Raji (cell line): ENCODE data around the gene AXL.
A peak's percentile ranks its signal among the peaks of the same experiment; 100 is the strongest.

Experiments
- POLR2A ChIP-seq: IDR thresholded peaks from 2 replicates; pipeline ENCODE4 v1.6.1; 2011; ENCODE audit warnings: low read depth, low read length, control low read depth; ENCODE audit not compliant: insufficient read depth

The AXL gene

DNA sequence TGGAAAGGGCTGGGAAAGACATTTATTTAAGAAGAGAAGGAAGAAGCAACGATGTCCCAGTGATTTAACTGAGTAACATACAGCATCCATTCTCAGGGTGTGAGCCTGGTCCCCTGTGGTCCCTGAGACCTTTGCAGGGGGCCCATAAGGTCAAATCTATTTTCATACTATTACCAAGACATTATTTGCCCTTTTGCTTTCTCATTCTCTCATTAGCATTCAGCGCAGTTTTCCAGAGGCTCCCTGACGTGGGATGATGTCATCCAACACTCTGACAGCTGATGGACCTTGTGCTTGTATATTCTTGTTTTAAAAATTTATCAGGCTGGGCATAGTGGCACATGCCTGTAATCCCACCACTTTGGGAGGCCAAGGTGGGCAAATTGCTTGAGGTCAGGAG, 26.8 kb downstream of the AXL start:
- TF ChIP-seq POLR2A: no peak

- TF ChIP-seq POLR2A: no peak
These were observed 29.9 kb downstream of the AXL start for GRCh38 chr19:41248895-41249294.

- TF ChIP-seq POLR2A: no peak
These were observed 30.8 kb downstream of the AXL start for GRCh38 chr19:41249707-41250423.

GRCh38 chr19:41253660-41254059, 34.6 kb downstream of the AXL start:
- no peak for TF ChIP-seq POLR2A

GRCh38 chr19:41255171-41255570, 36.1 kb downstream of the AXL start:
- no peak for TF ChIP-seq POLR2A

DNA sequence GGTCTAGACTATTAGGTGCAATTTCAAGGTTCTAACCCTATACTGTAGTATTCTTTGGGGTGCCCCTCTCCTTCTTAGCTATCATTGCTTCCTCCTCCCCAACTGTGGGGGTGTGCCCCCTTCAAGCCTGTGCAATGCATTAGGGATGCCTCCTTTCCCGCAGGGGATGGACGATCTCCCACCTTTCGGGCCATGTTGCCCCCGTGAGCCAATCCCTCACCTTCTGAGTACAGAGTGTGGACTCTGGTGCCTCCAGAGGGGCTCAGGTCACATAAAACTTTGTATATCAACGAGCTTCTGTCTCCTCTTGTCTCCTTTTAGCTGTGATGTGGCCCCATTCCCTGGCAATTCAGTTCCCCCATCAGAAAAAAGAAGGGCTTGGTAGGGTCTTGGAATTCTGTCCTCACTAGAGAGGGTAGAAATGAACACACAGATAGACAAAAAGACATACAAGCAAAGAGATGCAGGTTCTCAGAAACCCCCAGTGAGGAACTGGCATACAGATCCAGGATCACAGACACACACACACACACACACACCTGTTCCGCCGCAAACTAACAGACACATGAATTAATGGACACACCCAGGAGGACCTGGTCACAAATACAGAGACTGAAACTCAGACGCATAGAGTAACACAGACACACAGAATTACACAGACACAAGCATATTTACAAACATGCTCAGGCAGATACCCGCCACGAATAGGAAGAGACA, 42.6 kb downstream of the AXL start:
- TF ChIP-seq POLR2A: no peak

DNA sequence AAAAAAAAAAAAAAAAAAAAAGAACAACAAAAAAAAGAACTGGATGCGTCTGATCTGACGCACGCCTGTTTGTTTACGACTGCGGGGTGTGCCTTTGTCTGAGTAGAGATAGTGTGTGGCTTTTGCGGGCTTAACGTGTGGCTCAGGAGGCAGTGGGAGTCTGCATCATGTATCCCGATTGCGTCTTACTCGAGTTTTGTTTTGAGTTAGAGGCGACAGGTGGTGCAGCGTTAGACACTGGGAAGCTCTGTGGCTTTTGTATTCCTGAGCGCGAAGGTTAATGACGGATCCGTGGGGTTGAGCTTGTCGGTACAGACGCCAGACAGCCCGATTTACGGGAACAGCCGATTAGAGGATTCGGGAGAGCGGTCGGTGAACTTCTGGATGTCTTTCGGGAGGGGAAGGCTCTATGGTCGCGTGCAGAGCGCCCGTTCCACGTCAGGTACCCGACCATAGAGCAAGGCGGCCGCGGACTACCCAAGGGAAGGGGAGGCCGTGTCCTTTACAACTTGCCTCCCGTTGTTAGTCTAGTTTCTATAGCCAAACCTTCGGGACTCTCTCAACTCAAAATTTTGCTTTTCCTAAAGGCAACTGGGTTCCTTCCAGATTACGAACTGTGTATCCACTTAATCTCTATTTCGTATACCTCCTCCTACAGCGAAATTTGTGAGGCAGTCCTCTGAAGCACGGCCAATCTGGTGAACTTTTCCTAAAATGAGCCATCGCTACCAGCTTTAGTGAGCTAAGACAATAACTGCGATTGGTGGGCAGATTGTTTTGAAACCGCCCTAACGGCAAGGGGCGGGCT, 44.2 kb downstream of the AXL start:
- TF ChIP-seq POLR2A: peak; percentile 60; the same call in 1 of the 2 replicates

DNA sequence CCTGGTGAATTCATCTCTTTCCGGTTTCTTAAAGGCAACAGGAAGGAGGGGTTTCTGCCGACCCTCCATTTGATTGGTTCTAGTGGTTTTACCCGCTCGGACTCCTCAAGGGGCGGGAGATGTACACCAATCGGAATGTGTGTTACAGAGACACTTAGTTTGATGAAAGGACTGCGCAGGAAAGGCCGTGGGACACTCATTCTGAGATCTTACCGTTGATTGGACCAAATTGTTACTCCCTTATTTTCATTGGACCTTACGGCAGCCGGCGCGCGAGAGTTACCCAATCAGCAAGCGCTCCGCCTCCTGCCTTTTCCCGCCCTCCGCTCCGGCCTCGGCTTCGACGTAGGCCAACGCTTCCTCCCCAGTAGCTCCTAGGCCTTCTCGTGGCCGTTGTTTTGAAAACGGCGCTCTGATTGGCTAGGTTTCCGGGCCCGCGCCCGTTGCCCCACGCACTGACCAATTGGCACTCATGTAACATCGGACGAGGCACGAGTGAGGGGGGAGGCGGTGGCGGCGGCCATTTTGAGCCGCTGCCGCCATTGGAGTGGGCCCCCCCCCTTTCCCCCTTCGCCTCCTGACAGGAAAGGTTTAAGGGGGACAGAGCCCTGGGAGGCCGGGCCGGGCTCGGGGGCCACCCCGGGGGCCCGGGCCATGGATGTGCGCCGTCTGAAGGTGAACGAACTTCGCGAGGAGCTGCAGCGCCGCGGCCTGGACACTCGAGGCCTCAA, 45.0 kb downstream of the AXL start, which contains the start of gene HNRNPUL1:
TSS of gene HNRNPUL1 (plus strand) at position 523 of the 731 bp plus-strand sequence. CDS start at position 655, 132 bp downstream.
- 0 out of 2 replicates have a peak, but pooled peaks have one; percentile 19 for TF ChIP-seq POLR2A

- TF ChIP-seq POLR2A: 0 out of 2 replicates have a peak, but pooled peaks have one; percentile 35
These were observed 45.8 kb downstream of the AXL start for GRCh38 chr19:41264581-41265394.

- no peak for TF ChIP-seq POLR2A
These were observed 46.6 kb downstream of the AXL start for GRCh38 chr19:41265395-41266153.

- TF ChIP-seq POLR2A: no peak
These were observed 50.0 kb downstream of the AXL start for GRCh38 chr19:41269055-41269454.

DNA sequence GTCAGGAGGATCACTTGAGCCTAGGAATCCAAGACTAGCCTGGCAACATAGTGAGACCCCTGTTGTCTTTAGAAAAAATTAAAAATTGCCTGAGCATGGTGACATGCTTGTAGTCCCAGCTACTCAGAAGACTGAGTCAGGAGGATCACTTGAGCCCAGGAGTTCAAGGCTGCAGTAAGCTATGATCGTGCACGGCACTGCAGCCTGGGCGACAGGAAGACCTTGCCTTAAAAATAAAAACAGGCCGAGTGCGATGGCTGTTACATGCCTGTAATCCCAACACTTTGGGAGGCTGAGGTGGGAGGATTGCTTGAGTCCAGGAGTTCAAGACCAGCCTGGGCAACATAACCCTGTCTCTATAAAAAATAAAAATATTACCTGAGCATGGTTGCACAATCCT, 50.5 kb downstream of the AXL start:
- TF ChIP-seq POLR2A: no peak

DNA sequence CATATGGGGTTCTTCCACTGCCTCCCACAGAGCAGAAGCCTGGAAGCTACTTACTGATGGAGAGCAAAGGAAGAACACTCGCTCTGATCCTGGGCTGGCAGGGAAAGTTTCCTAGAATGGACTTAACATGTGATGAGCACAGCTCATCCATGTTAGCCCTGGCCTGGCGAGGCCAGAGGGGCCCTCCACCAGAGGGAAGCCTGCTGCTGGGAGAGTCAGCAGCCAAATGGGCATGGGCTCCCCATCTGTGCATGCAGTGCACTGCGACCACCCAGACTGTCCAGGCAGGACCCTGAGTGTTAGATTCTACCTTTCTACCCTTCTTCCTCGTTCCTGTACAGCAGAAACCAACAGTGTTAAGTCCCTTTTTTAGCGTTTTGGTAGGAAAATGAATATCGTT, 54.1 kb downstream of the AXL start:
- TF ChIP-seq POLR2A: no peak
